Glomerular visceral epithelial cell (primary cell): ENCODE results near the gene PHYH.
"Not testable (repeated sequence)": the region's sequence is repeated elsewhere in the genome, so short reads cannot be mapped to it uniquely, and the experiment has no call there.

ENCODE experiments used
- DNase-seq: peaks from one replicate; pipeline ENCODE4 v3.0.0-alpha.2; 2016; ENCODE audit errors: extremely low spot score

PHYH gene

GRCh38 chr10:13321576-13321975 is 21.7 kb upstream of the PHYH start:
- DNase-seq: no peak

GRCh38 chr10:13319166-13319565 is 19.3 kb upstream of the PHYH start:
- no peak for DNase-seq

- no peak for DNase-seq
These were observed 17.6 kb upstream of the PHYH start for GRCh38 chr10:13317474-13317873.

- no peak for DNase-seq
These were observed 16.9 kb upstream of the PHYH start for GRCh38 chr10:13316635-13317311.

GRCh38 chr10:13315361-13315760 is 15.5 kb upstream of the PHYH start:
- no peak for DNase-seq

GRCh38 chr10:13311177-13311575 is 11.3 kb upstream of the PHYH start:
- no peak for DNase-seq

- no peak for DNase-seq
These were observed 10.8 kb upstream of the PHYH start for GRCh38 chr10:13310518-13311176.

- DNase-seq: no peak
These were observed 9.9 kb upstream of the PHYH start for GRCh38 chr10:13309792-13310191.

GRCh38 chr10:13308096-13308495 is 8.2 kb upstream of the PHYH start:
- DNase-seq: no peak

GRCh38 chr10:13306103-13306502 is 6.2 kb upstream of the PHYH start:
- DNase-seq: no peak

- no peak for DNase-seq
These were observed 3.1 kb upstream of the PHYH start for GRCh38 chr10:13302821-13303555.

- DNase-seq: no peak
These were observed 972 bp downstream of the PHYH start for GRCh38 chr10:13298748-13299436.

- DNase-seq: no peak
These were observed 3.4 kb downstream of the PHYH start for GRCh38 chr10:13296476-13296875.

GRCh38 chr10:13294784-13295183 is 5.1 kb downstream of the PHYH start:
- DNase-seq: no peak

- no peak for DNase-seq
These were observed 7.8 kb downstream of the PHYH start for GRCh38 chr10:13291821-13292773.

GRCh38 chr10:13291061-13291460 is 8.8 kb downstream of the PHYH start:
- DNase-seq: no peak

- DNase-seq: no peak
These were observed 15.8 kb downstream of the PHYH start for GRCh38 chr10:13284050-13284449.

- DNase-seq: not testable (repeated sequence)
These were observed 17.5 kb downstream of the PHYH start for GRCh38 chr10:13282348-13282747.

- no peak for DNase-seq
These were observed 23.0 kb downstream of the PHYH start for GRCh38 chr10:13276749-13277365.

GRCh38 chr10:13276146-13276545 is 23.7 kb downstream of the PHYH start:
- not testable (repeated sequence) for DNase-seq

GRCh38 chr10:13272164-13272571 is 27.7 kb downstream of the PHYH start:
- no peak for DNase-seq
